ENCODE results near the gene KLRG1. TPM values are rescaled to one million over a fixed set of nuclear protein-coding genes. Genes with fewer than 3 reads are reported as not detected.

The KLRG1 gene
- total and polyA plus RNA-seq, 2 of the 8 experiments (the other 6 are each of a cell fraction or from before 2014, with no cell fraction given), result 7.9 to 12.8 TPM

- TF ChIP-seq CHD7 (IDR thresholded peaks at IDR 0.05; ENCODE audit: insufficient replicate concordance, low read length) (no peak), SAP30 (IDR thresholded peaks at IDR 0.05; ENCODE audit: insufficient read depth, insufficient replicate concordance, low read length) (no peak)
Observed at GRCh38 chr12:8985213-8985754, 4.1 kb upstream of the KLRG1 start (continued).

Data from H1 (cell line).